ENCODE results near the gene C10orf95.

Gene C10orf95

DNA sequence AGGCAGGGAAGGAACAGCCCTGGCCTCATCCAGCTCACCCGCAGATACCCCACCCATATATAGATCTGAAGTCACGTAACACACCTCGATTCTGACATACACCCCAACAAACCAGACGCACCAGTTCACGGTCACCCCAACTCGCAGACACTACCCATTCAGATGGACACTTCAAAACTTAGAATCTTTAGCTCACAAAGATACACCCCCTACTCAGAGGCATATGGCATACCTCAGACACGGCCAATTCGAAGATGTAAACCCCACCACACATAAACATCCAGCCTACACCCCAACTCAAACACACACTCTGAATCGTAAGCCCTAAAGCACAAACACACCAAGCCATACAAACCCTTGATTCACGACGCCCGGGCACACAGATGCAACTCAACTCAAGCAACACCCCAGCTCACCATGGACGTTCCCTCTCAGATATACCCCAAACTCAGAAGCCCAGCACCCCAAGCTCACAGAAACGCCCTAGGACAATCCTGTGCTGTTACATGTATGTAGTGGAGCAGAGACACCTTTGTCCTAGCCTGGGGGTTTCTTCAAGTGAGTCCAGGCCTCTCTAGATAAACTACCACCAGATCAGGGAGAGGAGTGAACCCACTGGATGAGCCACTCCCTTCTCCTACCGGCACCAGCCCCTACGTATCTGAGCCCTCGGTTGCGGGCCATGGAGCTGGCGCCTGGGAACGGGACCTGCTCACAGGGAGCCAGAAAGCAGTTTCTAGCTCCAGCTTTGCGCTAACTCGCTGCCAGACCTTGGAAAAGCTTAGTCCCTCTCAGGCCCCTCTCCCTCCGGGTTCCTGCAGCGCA lies 41.5 kb downstream of the C10orf95 start:
- TF ChIP-seq, protein P1, sequence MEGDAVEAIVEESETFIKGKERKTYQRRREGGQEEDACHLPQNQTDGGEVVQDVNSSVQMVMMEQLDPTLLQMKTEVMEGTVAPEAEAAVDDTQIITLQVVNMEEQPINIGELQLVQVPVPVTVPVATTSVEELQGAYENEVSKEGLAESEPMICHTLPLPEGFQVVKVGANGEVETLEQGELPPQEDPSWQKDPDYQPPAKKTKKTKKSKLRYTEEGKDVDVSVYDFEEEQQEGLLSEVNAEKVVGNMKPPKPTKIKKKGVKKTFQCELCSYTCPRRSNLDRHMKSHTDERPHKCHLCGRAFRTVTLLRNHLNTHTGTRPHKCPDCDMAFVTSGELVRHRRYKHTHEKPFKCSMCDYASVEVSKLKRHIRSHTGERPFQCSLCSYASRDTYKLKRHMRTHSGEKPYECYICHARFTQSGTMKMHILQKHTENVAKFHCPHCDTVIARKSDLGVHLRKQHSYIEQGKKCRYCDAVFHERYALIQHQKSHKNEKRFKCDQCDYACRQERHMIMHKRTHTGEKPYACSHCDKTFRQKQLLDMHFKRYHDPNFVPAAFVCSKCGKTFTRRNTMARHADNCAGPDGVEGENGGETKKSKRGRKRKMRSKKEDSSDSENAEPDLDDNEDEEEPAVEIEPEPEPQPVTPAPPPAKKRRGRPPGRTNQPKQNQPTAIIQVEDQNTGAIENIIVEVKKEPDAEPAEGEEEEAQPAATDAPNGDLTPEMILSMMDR (IDR thresholded peaks at IDR 0.05) = no peak

- TF ChIP-seq, protein P1 (IDR thresholded peaks at IDR 0.05) = no peak
These were observed 42.4 kb downstream of the C10orf95 start for GRCh38 chr10:102408728-102409603.

DNA sequence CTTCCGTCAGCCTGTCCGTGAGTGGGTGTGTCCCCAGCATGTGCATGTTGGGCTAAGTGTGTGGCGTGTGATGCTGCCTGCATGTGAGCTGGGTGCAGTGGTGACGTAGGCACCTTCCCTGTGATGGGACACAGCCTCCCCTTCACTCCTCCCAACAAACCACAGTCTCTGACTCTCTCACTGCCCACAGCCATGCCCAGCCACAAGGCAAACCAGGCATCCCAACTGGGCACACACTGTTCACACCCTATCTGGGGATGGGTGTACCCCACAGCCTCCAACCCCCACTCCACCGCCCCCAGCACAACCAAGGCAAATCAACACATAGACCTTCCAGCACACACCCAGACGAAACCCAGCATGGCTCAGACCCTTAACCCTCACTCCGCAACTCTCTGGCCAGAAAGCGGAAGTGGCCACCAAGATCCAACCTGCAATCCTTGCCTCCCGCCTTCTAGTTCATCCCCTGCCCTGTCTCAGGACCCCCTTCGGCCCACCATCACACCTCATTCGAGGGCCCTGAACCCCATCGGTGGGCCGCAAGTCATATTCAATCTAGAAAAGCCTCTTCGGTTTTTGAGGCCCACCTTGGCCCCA lies 43.1 kb downstream of the C10orf95 start:
- TF ChIP-seq, protein P1 (IDR thresholded peaks at IDR 0.05) = no peak

DNA sequence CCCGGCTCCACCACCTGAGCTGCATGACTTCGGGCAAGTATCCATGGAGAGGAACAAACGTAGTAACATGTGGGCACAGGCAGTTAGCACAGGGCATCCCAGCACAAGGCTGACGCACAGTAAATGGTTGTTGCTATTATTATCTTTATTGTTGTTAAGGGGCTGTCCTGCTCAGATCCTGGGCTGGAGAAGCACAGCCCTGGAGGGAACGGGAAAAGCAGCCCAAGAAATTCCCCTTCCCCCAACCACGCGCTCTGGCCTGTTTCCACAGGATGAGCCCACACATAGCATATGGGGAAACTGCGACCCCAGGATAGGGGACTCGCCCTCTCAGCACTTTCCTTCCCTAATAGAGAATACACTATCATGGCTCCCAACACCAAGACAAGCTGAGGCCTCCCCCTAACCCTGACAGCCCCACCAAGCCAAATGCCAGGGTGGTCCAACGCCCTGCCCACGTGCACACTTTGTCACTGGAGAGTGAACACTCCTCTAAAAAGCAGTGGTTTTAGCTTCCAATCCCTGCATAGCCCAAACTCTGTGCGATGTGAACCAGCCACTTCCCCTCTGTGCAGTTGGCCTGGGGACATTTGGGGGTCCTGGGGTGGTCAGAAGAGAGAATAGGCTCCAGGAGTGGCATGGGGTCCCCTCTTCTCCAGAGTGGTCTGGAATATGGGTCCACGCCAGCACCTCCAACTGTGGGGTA lies 43.8 kb downstream of the C10orf95 start:
- TF ChIP-seq, protein P1 (IDR thresholded peaks at IDR 0.05) = no peak

- TF ChIP-seq, protein P1 (IDR thresholded peaks at IDR 0.05) = no peak
These were observed 44.5 kb downstream of the C10orf95 start for GRCh38 chr10:102406815-102407214.

DNA sequence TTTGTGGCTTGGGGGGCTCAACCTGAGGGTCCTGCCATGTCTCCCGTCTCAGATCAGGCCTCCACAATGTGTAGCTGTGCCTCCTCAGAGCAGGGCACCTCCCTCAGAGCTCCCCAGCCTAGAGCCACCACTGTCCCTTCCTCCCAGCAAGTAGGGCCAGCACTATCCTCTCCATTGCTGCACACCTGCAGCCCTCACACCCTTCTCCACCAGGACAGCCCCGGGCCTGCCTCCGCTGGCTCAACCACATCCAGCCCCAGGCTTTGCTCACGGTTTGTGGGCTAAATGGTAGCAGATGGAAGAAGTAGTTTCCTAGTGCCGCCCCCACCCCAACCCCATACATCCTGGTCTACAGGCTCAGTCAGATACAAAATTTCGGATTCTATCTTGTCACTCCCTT lies 45.7 kb downstream of the C10orf95 start:
- TF ChIP-seq, protein P1 (IDR thresholded peaks at IDR 0.05) = no peak

GRCh38 chr10:102405108-102405571 lies 46.2 kb downstream of the C10orf95 start:
- TF ChIP-seq, protein P1 (IDR thresholded peaks at IDR 0.05) = no peak

Data from LNCAP (cell line).